NT2/D1 (cell line): ENCODE measurements around the gene TXLNA.
A peak's percentile ranks its signal among the peaks of the same experiment; 100 is the strongest.

ENCODE experiments used
- DNase-seq: peaks from one replicate; pipeline ENCODE4 v3.0.0-alpha.2; 2011; ENCODE audit warnings: low read depth, low spot score
- H3K27me3 ChIP-seq: 2 replicates; pipeline ENCODE4 v1.6.0; 2011; ENCODE audit warnings: mild to moderate bottlenecking; ENCODE audit not compliant: insufficient read length, insufficient read depth
- H3K36me3 ChIP-seq: 2 replicates; pipeline ENCODE4 v1.6.1; 2011; ENCODE audit warnings: mild to moderate bottlenecking, low read length, mixed read lengths; ENCODE audit not compliant: insufficient read depth, insufficient read length
- H3K4me1 ChIP-seq: 2 replicates; pipeline ENCODE4 v1.5.1; 2011; ENCODE audit not compliant: insufficient read depth, insufficient read length
- H3K4me3 ChIP-seq: 2 replicates; pipeline ENCODE4 v1.5.1; 2011; ENCODE audit warnings: low read depth; ENCODE audit not compliant: insufficient read length
- H3K9ac ChIP-seq: 2 replicates; pipeline ENCODE4 v1.6.0; 2011; ENCODE audit warnings: low read depth; ENCODE audit not compliant: insufficient read length
- H3K9me3 ChIP-seq: 2 replicates; pipeline ENCODE4 v1.5.1; 2011; ENCODE audit warnings: mild to moderate bottlenecking, low read length; ENCODE audit not compliant: insufficient read depth
- SUZ12 ChIP-seq: IDR thresholded peaks from 2 replicates; pipeline ENCODE4 v1.6.1; 2011; ENCODE audit not compliant: insufficient read length, insufficient read depth; ENCODE audit errors: extremely low read depth
- YY1 ChIP-seq: IDR thresholded peaks from 2 replicates; pipeline ENCODE4 v1.6.1; 2011; ENCODE audit not compliant: insufficient read length, insufficient read depth
- ZNF274 ChIP-seq: IDR thresholded peaks from 2 replicates; pipeline ENCODE4 v1.6.1; 2011; ENCODE audit warnings: mild to moderate bottlenecking, low read depth, low read length

The TXLNA gene

DNA sequence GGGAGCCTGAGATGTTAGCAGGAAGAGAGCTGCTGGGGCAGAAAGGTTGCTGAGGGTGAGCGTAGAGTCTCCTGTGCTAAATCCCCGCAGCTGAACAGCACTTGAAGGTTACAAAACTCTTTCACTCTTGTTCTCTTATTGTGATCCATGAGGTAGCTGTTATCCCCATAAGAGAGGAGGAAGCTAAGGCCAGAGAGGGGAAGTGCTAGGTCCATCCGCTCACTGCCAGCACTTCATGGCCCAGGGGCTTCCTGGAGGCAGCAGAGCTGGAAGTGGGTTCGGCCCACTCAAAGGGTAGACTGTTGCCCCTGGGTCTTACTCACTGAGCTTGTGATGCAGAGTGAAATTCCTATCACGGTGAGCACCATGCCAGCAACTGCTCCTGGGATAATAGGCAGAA is 37.1 kb downstream of the TXLNA start:
- H3K4me1 ChIP-seq, result peaks cover 14% of the 10 kb centered on the region
- TF ChIP-seq SUZ12 (no peak), YY1 (no peak), ZNF274 (no peak)
- peaks cover 76% of the 10 kb centered on the region for H3K36me3 ChIP-seq
- H3K4me3 ChIP-seq, result no peak overlapping the region
- H3K27me3 ChIP-seq, result no peaks in the 10 kb centered on the region
- DNase-seq, result no peak
- H3K9ac ChIP-seq, result peak overlapping the region; percentile 8
- H3K9me3 ChIP-seq, result no peaks in the 10 kb centered on the region

DNA sequence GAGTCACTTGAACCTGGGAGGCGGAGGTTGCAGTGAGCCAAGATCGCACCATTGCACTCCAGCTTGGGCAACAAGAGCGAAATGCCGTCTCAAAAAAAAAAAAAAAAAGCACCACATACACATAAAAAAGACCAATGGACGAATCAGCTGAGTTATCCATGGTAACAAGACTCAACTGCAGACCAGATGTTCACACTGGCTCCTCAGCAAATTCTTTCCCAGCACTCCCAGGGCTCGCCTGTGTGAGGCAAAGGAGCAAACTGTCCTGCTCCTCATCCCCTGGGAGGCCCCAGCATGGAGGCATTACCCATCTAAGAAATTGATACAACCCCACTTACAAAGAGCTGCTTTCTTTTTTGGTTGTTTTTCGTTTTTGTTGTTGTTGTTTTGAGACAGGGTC is 39.5 kb downstream of the TXLNA start:
- peaks cover 70% of the 10 kb centered on the region for H3K36me3 ChIP-seq
- no peak for TF ChIP-seq YY1
- no peak for TF ChIP-seq ZNF274
- TF ChIP-seq SUZ12, result no peak
- DNase-seq, result no peak
- H3K27me3 ChIP-seq, result no peaks in the 10 kb centered on the region
- H3K4me1 ChIP-seq, result peaks cover 18% of the 10 kb centered on the region
- H3K4me3 ChIP-seq, result no peak overlapping the region
- H3K9me3 ChIP-seq, result no peaks in the 10 kb centered on the region
- H3K9ac ChIP-seq, result no peak overlapping the region

DNA sequence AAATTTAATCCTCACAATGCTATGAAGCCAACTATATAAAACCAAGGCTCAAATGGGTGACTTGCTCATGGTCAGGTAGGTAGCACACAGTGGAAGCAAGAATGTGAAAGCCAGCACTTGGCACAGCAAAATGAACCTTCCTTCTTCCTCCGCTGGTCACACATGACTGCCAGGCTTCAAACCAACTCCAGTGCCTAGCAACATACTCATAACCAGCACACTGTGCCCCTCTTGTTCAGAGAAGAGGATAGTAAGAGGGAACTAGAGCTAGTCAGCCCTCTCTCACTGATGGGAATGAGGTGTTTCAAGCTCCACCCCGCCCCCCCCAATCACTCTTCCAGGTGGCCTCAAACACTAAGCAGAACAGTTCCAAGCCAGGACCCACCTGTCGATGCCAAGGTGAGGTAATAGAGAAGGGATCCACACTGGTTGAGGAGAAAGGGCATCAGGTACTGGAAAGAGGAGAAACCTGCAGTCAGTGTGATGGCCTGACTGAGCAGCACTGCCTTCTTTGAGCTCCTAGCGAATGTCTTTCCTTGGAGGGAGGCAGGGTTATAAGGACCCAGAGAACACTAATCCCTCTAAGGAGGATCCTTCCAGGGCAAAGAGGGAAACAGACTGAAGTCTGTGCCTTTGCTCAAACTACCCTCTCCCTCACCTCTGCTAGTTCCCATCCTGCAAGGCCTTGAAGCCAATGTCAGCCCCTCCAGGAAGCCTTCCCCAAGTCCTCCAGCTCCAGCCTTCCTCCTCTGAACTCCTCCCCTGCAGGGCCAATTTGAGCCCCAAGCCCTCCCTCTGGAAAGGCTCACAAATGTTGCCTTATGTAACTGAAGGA is 41.5 kb downstream of the TXLNA start:
- H3K36me3 ChIP-seq, result peaks cover 69% of the 10 kb centered on the region
- TF ChIP-seq SUZ12 (no peak), YY1 (no peak), ZNF274 (no peak)
- peak overlapping the region; percentile 97 for H3K9ac ChIP-seq
- peaks cover 16% of the 10 kb centered on the region for H3K4me1 ChIP-seq
- DNase-seq, result no peak
- H3K4me3 ChIP-seq, result peak overlapping the region; percentile 91
- no peaks in the 10 kb centered on the region for H3K27me3 ChIP-seq
- H3K9me3 ChIP-seq, result no peaks in the 10 kb centered on the region

DNA sequence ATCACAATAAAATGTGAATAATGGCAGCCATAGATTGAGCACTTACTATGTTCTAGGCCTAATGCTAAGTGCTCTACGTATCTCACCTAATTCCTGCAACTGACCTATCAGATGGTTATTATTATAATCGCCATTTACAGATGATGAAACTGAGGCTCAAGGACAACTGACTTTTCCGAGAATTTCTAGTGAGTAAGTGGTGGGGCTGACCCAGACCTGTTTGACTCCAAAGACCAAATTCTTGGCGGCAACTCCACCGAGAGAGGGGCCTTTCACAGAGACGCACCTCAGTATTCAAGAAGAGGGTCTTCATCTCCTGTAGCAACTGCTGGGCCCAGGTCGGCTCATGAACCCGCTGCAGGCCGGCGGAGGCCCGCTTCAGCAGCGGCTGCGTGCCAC is 42.1 kb downstream of the TXLNA start:
- Histone ChIP-seq H3K9me3 (no peaks in the 10 kb centered on the region), H3K4me3 (peak overlapping the region; percentile 91), H3K27me3 (no peaks in the 10 kb centered on the region), H3K36me3 (peaks cover 69% of the 10 kb centered on the region), H3K4me1 (peaks cover 13% of the 10 kb centered on the region), H3K9ac (peak overlapping the region; percentile 97)
- TF ChIP-seq SUZ12 (no peak), ZNF274 (no peak), YY1 (no peak)
- DNase-seq, result no peak

DNA sequence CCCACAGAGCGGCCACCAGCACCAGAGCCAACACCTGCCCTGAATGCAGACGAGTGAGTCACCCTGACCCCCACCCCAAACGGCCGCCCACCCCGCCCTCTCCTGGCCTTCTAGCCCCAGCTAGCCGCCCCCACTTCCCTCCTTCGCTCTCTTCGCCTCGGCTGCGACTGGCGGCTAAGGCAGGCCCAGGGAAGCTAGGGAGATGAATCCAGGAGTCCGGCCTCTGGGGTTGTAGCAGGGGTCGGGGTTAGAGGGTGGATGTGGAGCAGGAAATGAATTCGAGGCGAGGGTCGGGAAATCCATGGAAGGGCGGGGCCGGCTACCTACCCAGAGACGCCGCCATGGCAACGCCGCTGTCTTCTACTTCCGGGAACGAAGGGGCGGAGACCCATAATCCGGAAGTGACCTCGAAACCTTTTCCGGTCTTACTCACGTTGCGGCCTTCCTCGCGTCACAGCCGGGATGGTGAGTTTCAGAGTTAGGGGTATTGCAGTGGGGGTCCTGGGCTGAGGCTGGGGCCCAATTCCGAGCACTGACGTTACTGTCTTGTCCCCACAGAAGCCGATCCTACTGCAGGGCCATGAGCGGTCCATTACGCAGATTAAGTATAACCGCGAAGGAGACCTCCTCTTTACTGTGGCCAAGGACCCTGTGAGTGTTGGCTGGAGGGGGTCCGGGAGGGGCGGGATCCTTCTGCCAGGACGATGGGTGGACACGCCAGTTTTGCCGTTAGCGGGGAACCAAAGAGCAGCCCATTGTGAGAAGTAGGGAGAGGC is 42.7 kb downstream of the TXLNA start, which contains the start of the genes EIF3I and TMEM234:
Gene EIF3I, plus strand, starts transcription at position 428 of the 776 bp plus-strand sequence. Its CDS starts 35 bp downstream, at position 463.
Gene TMEM234, minus strand, starts transcription at position 374 of the 776 bp plus-strand sequence. Its CDS starts 31 bp downstream, at position 343.
- peaks cover 67% of the 10 kb centered on the region for H3K36me3 ChIP-seq
- no peaks in the 10 kb centered on the region for H3K9me3 ChIP-seq
- peaks cover 13% of the 10 kb centered on the region for H3K4me1 ChIP-seq
- H3K4me3 ChIP-seq, result peak within 1 kb of the TSS; percentile 91
- H3K27me3 ChIP-seq, result no peaks in the 10 kb centered on the region
- DNase-seq, result peak; percentile 96
- peak; percentile 44 for TF ChIP-seq YY1
- TF ChIP-seq SUZ12, result no peak
- H3K9ac ChIP-seq, result peak within 1 kb of the TSS; percentile 97

DNA sequence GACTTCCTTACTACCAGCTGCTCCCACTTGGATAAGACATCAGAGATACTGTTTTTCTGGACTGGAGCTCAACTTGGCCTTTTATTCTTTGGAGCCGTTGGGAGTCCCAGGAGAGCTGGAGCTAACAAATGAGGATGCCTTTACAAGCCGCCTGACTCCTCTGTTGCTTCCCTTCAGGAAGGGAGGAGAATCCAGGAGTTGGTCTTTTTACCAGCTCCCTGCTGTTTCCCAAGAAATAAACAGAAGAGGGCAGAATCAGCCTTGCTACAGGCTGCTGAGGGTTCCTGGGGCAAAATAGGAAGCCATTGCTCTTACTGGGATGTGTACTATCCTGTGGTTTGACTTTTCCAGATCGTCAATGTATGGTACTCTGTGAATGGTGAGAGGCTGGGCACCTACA is 44.2 kb downstream of the TXLNA start:
- TF ChIP-seq SUZ12, result no peak
- no peak for TF ChIP-seq YY1
- TF ChIP-seq ZNF274, result no peak
- Histone ChIP-seq H3K4me3 (no peak overlapping the region), H3K9ac (peak overlapping the region; percentile 27), H3K4me1 (peaks cover 13% of the 10 kb centered on the region), H3K36me3 (peaks cover 73% of the 10 kb centered on the region), H3K27me3 (no peaks in the 10 kb centered on the region), H3K9me3 (no peaks in the 10 kb centered on the region)
- no peak for DNase-seq

DNA sequence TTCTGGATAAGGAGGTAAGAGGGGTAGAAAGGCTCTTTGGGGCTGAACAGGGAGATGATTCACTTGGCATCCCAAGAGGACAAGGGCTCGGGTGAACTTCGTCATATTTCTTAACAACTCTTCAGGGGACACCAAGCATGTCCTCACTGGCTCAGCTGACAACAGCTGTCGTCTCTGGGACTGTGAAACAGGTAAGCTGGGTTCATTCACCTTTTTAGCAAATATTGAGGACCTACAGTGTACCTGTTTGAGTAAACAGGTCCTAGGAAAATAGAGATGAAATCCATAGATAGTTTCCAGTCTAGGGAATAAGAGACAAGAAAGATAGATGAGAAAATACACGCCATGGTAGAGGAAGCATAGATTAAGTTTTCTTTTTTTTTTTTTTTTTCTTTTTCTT is 44.8 kb downstream of the TXLNA start:
- no peaks in the 10 kb centered on the region for H3K27me3 ChIP-seq
- TF ChIP-seq ZNF274, result no peak
- TF ChIP-seq SUZ12, result no peak
- TF ChIP-seq YY1, result no peak
- H3K4me1 ChIP-seq, result peaks cover 13% of the 10 kb centered on the region
- peaks cover 73% of the 10 kb centered on the region for H3K36me3 ChIP-seq
- no peak overlapping the region for H3K4me3 ChIP-seq
- H3K9ac ChIP-seq, result peak overlapping the region; percentile 27
- no peaks in the 10 kb centered on the region for H3K9me3 ChIP-seq
- no peak for DNase-seq
